Activated CD8-positive, alpha-beta T cell treated with anti-CD3 and anti-CD28 coated beads for 36 hours (primary cell): Measurements from ENCODE around the gene LRRC1. TPM values are rescaled to one million over a fixed set of nuclear protein-coding genes. Genes with fewer than 3 reads are reported as not detected.

Experiments
- ATAC-seq: fragments of 200-7000 bp; cut with Tn5 transposase; one replicate; pipeline ENCODE4 v1.10.0; 2021; ENCODE audit warnings: mild to moderate bottlenecking, moderate library complexity
- CTCF ChIA-PET: fragments of 350-600 bp; sonication (Branson Sonifier 250); formaldehyde crosslinking; loops from one replicate; lab custom pipeline; 2021; ENCODE audit warnings: antibody characterized with exemption; lab: Charles Lee
- POLR2A ChIA-PET: fragments of 350-600 bp; sonication (Branson Sonifier 250); formaldehyde crosslinking; loops from one replicate; lab custom pipeline; 2021; ENCODE audit warnings: antibody characterized with exemption; lab: Charles Lee
- DNase-seq: peaks from one replicate; pipeline ENCODE4 v3.0.0-alpha.2; 2020
- H3K27ac Mint-ChIP-seq: one replicate; pipeline ENCODE4 v1.8.0; 2021; ENCODE audit warnings: mild to moderate bottlenecking, mixed read lengths
- H3K27me3 Mint-ChIP-seq: one replicate; pipeline ENCODE4 v1.8.0; 2021; ENCODE audit warnings: mixed read lengths
- H3K36me3 Mint-ChIP-seq: one replicate; pipeline ENCODE4 v1.8.0; 2021; ENCODE audit warnings: low read depth, mixed read lengths
- H3K4me1 Mint-ChIP-seq: one replicate; pipeline ENCODE4 v1.8.0; 2021; ENCODE audit warnings: low read depth, mixed read lengths
- H3K4me3 Mint-ChIP-seq: one replicate; pipeline ENCODE4 v1.8.0; 2021; ENCODE audit warnings: mild to moderate bottlenecking, moderate library complexity, mixed read lengths
- H3K9me3 Mint-ChIP-seq: one replicate; pipeline ENCODE4 v1.8.0; 2021; ENCODE audit warnings: mixed read lengths
- intact Hi-C: fragments of 100-400 bp; cut with micrococcal nuclease; formaldehyde crosslinking; loops from one replicate; pipeline ENCODE4 v1.10.0; 2022
- total RNA-seq, 2 experiments: library from RNA; stranded (reverse); gene quantifications; one replicate each; pipeline ENCODE4 v1.2.3, GENCODE V29; 2021
- TF ChIP-seq, protein P1 (sequence below): fragments of 200-600 bp; IDR thresholded peaks from one replicate; pipeline ENCODE4 v1.8.0; 2022; ENCODE audit warnings: antibody characterized with exemption, mild to moderate bottlenecking

The LRRC1 gene
- total RNA-seq, 2 experiments from 2014 or later = 1.9 to 2.5 TPM

DNA sequence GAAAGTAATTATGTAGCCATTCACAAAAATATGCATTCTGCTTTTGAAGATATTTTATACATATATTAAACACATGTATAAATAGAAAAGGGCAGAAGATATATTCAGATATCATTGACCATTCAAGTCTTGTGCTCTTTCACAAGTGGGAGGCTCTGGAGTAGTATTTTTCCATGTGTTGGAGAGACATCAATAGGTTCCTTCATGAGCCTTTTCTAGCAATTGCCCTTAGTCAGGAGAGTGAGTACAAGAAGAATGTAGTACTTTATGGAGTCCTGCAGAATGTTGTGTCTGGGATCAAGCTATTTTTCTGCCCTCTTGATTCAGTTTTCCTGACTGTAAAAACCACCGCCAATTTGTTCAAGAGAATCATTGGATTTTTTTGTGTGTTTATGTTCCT is 117.9 kb downstream of the LRRC1 start:
- DNase-seq = no peak
- Mint-ChIP-seq H3K27me3 (no peaks in the 10 kb centered on the region), H3K4me3 (no peak overlapping the region), H3K9me3 (no peaks in the 10 kb centered on the region), H3K27ac (no peak overlapping the region), H3K4me1 (no peaks in the 10 kb centered on the region), H3K36me3 (no peaks in the 10 kb centered on the region)
- TF ChIP-seq, protein P1, sequence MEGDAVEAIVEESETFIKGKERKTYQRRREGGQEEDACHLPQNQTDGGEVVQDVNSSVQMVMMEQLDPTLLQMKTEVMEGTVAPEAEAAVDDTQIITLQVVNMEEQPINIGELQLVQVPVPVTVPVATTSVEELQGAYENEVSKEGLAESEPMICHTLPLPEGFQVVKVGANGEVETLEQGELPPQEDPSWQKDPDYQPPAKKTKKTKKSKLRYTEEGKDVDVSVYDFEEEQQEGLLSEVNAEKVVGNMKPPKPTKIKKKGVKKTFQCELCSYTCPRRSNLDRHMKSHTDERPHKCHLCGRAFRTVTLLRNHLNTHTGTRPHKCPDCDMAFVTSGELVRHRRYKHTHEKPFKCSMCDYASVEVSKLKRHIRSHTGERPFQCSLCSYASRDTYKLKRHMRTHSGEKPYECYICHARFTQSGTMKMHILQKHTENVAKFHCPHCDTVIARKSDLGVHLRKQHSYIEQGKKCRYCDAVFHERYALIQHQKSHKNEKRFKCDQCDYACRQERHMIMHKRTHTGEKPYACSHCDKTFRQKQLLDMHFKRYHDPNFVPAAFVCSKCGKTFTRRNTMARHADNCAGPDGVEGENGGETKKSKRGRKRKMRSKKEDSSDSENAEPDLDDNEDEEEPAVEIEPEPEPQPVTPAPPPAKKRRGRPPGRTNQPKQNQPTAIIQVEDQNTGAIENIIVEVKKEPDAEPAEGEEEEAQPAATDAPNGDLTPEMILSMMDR = no peak
- intact Hi-C loops = no loop called here
- no peak for ATAC-seq
- ChIA-PET POLR2A (no interaction called here), CTCF (no interaction called here)

DNA sequence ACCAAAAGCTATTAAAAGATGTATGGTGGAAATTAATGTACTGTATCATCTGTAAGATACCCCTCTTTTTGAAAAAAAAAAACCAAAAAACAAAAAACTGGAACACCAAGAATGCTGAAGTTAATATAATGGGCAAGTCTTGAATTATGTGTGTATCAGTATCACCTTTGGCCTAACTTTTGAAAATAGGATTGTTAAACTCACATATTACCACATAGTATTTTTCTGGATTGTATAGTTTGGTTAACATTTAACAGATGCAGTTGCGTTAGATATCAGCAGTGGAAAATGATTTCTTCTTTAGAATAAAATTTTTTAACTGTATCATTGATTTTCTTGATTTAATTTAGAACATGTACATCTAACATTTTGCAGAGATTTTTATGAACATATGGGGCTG is 118.5 kb downstream of the LRRC1 start:
- TF ChIP-seq, protein P1 = no peak
- no peak overlapping the region for H3K27ac Mint-ChIP-seq
- H3K9me3 Mint-ChIP-seq = no peaks in the 10 kb centered on the region
- ChIA-PET CTCF (no interaction called here), POLR2A (no interaction called here)
- intact Hi-C loops = no loop called here
- no peaks in the 10 kb centered on the region for H3K36me3 Mint-ChIP-seq
- H3K4me3 Mint-ChIP-seq = no peak overlapping the region
- DNase-seq (no peak), ATAC-seq (no peak)
- H3K27me3 Mint-ChIP-seq = no peaks in the 10 kb centered on the region
- H3K4me1 Mint-ChIP-seq = no peaks in the 10 kb centered on the region

DNA sequence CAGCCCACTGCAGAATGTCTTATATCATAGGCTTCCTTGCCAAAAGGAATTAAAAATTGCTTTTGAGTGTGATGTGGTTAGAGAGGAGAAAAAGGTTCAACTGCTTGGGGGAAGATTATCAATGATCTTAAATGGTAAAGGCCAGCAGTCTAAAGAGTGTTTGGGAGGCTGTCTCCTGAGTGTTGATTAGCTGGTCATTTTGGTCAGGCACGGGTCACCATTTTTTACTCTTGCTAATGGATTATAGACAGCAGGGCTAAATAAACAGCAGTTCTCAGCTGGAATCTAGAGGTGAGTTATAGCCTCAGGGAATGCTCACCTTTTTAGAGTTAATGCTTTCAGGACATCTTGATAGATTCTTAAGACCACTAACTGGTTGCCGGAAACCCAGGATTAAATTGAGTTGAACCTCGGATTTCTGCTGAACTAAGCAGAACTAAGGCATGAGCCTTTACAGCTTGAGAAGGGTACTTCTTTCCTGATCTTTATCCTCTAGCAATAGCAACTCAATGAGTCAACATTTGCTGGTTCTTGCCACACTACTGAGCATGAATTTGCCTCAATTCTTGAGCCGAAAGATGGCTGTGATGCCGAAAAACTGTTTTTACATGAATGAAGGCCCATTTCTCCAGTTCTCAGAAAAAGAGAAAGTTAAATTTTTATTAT is 120.4 kb downstream of the LRRC1 start:
- peaks cover 3% of the 10 kb centered on the region for H3K36me3 Mint-ChIP-seq
- no peak overlapping the region for H3K27ac Mint-ChIP-seq
- ChIA-PET CTCF (interaction anchor here (1.1 kb wide), 1 partner anchor 187 kb away, joined by 3 read pairs; no protein-coding TSS in a partner anchor), POLR2A (no interaction called here)
- H3K27me3 Mint-ChIP-seq = no peaks in the 10 kb centered on the region
- H3K4me3 Mint-ChIP-seq = no peak overlapping the region
- TF ChIP-seq, protein P1 = no peak
- ATAC-seq (no peak), DNase-seq (no peak)
- H3K4me1 Mint-ChIP-seq = no peaks in the 10 kb centered on the region
- H3K9me3 Mint-ChIP-seq = no peaks in the 10 kb centered on the region
- intact Hi-C loops = no loop called here

DNA sequence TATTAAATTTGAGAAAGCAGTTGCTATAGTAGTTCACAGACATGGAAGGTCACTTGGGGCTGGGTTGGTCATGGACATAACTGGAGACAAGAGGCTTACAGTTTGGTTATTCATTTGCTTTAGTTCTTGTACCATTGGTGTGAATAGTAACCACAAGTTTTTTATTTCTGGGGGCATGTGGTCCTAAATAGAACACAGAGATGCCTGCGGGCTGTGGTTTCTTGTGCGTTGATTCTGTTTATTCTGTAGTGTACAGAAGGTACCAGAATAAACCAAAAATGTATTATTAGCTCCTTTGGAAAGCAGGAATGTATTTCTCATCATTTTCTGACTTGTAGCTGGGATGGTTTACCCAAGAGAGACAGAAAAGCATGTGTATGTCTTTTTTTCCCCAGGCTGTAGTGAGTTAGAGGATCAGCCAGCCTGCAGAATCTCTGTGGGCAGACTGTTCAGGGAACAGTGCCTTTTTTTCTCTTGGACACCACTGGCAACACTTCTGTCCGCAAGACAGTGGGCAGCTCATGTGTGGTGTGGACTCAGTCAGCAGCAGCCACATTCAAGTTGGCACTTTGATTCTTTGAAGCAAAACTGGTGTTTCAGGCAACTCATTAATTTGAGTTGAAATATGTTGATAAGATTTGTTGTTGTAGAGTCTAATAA is 122.1 kb downstream of the LRRC1 start:
- TF ChIP-seq, protein P1 = no peak
- H3K36me3 Mint-ChIP-seq = peaks cover 3% of the 10 kb centered on the region
- ChIA-PET POLR2A (no interaction called here), CTCF (no interaction called here)
- no peaks in the 10 kb centered on the region for H3K27me3 Mint-ChIP-seq
- no peak overlapping the region for H3K4me3 Mint-ChIP-seq
- DNase-seq = no peak
- no peak for ATAC-seq
- H3K27ac Mint-ChIP-seq = no peak overlapping the region
- no peaks in the 10 kb centered on the region for H3K9me3 Mint-ChIP-seq
- intact Hi-C loops = no loop called here
- no peaks in the 10 kb centered on the region for H3K4me1 Mint-ChIP-seq

DNA sequence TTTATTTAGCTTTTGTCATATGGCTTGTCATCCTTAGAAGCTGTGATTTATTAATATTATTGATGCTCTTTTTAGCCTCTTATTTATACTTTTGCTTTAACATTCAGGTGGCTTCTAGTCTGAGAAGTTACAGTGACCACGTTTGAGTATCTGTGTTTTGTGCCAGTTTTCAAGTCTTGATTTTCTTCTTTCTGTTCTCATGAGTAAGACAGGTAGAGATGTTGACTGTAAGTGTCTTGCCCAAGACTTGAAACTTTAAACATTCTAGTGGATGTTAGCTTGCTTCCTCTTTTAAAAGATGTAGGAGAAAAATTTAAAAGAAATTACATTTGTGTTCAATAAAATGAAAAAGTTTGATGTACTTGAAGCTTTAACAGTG is 122.6 kb downstream of the LRRC1 start:
- intact Hi-C loops = no loop called here
- peaks cover 3% of the 10 kb centered on the region for H3K36me3 Mint-ChIP-seq
- TF ChIP-seq, protein P1 = no peak
- DNase-seq = no peak
- no peaks in the 10 kb centered on the region for H3K27me3 Mint-ChIP-seq
- no peak overlapping the region for H3K4me3 Mint-ChIP-seq
- no peak overlapping the region for H3K27ac Mint-ChIP-seq
- CTCF ChIA-PET = no interaction called here
- H3K9me3 Mint-ChIP-seq = no peaks in the 10 kb centered on the region
- no peak for ATAC-seq
- H3K4me1 Mint-ChIP-seq = no peaks in the 10 kb centered on the region
- POLR2A ChIA-PET = no interaction called here
